GM12872 (cell line): ENCODE measurements around the gene PPP2R5A.

ENCODE experiments used
- CTCF ChIP-seq: IDR thresholded peaks from 3 replicates; pipeline ENCODE4 v1.5.1; 2011; ENCODE audit warnings: low read depth, mild to moderate bottlenecking, low read length, moderate library complexity; ENCODE audit not compliant: insufficient read depth

The PPP2R5A gene

GRCh38 chr1:212346601-212347000, 61.4 kb downstream of the PPP2R5A start:
- no peak for TF ChIP-seq CTCF

- no peak for TF ChIP-seq CTCF
Measured at GRCh38 chr1:212351588-212352362, 66.6 kb downstream of the PPP2R5A start.

GRCh38 chr1:212353181-212353580, 68.0 kb downstream of the PPP2R5A start:
- TF ChIP-seq CTCF = no peak

GRCh38 chr1:212354464-212354863, 69.3 kb downstream of the PPP2R5A start:
- no peak for TF ChIP-seq CTCF

GRCh38 chr1:212355230-212355969, 70.2 kb downstream of the PPP2R5A start:
- no peak for TF ChIP-seq CTCF

GRCh38 chr1:212359794-212360479, 74.7 kb downstream of the PPP2R5A start:
- TF ChIP-seq CTCF = no peak

GRCh38 chr1:212364985-212365384, 79.8 kb downstream of the PPP2R5A start:
- TF ChIP-seq CTCF = no peak
